ENCODE results near the gene POU4F3.

The POU4F3 gene

DNA sequence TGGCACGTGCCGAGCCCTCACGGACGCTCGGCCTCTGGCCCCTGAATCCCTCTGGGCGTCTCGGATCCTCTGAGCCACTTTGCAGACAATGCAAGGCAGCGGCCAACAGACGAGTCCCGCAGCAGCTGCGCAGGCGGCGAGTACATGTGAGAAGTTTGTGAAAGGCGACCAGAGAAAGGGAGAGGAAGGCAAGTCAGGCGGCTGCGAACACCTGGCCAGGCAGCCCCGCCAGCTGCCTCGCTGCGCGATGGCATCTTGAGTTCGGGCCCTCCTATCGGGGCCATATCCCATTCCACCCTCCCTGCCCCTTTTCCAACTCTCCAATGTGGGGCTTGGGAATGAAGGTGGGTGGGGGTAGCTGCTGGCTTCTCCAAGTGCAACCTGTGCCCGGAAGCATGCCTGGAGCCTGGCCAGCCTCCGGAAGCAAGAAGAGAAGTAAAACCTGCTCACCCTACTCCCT lies 4.5 kb upstream of the POU4F3 start:
- TF ChIP-seq, protein P1, sequence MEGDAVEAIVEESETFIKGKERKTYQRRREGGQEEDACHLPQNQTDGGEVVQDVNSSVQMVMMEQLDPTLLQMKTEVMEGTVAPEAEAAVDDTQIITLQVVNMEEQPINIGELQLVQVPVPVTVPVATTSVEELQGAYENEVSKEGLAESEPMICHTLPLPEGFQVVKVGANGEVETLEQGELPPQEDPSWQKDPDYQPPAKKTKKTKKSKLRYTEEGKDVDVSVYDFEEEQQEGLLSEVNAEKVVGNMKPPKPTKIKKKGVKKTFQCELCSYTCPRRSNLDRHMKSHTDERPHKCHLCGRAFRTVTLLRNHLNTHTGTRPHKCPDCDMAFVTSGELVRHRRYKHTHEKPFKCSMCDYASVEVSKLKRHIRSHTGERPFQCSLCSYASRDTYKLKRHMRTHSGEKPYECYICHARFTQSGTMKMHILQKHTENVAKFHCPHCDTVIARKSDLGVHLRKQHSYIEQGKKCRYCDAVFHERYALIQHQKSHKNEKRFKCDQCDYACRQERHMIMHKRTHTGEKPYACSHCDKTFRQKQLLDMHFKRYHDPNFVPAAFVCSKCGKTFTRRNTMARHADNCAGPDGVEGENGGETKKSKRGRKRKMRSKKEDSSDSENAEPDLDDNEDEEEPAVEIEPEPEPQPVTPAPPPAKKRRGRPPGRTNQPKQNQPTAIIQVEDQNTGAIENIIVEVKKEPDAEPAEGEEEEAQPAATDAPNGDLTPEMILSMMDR (IDR thresholded peaks at IDR 0.05; ENCODE audit: low read depth, low read length) = no peak
- Histone ChIP-seq H3K9me3 (ENCODE audit: severe bottlenecking) (no peaks in the 10 kb centered on the region), H3K4me3 (ENCODE audit: low read depth, low read length) (no peak overlapping the region), H3K36me3 (no peaks in the 10 kb centered on the region), H3K27ac (no peak overlapping the region), H3K27me3 (ENCODE audit: insufficient read depth, low read depth, severe bottlenecking) (peaks cover 24% of the 10 kb centered on the region)
- no peak for DNase-seq

DNA sequence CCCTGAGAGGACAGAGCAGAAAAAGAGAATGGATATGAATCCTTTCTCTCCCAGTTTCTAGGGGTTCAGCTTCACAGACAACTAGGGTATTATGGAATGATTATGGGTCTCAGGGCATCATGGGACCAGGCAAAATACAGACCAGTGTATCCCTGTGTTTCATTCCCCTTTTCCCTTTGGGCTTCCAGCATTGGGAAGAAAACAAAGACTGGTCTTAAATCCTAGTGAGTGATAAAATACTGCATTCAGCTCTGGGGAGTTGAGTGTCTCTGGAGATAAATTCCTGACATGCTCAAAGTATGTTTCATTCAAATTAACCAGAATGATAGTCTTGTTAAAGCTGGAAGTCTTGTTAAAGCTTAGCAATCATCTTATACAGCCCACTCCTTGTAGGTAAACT lies 2.4 kb upstream of the POU4F3 start:
- DNase-seq = no peak
- TF ChIP-seq, protein P1 (IDR thresholded peaks at IDR 0.05; ENCODE audit: low read depth, low read length) = no peak
- Histone ChIP-seq H3K4me3 (ENCODE audit: low read depth, low read length) (no peak overlapping the region), H3K27ac (no peak overlapping the region), H3K9me3 (ENCODE audit: severe bottlenecking) (no peaks in the 10 kb centered on the region), H3K36me3 (no peaks in the 10 kb centered on the region), H3K27me3 (ENCODE audit: insufficient read depth, low read depth, severe bottlenecking) (peaks cover 45% of the 10 kb centered on the region)

DNA sequence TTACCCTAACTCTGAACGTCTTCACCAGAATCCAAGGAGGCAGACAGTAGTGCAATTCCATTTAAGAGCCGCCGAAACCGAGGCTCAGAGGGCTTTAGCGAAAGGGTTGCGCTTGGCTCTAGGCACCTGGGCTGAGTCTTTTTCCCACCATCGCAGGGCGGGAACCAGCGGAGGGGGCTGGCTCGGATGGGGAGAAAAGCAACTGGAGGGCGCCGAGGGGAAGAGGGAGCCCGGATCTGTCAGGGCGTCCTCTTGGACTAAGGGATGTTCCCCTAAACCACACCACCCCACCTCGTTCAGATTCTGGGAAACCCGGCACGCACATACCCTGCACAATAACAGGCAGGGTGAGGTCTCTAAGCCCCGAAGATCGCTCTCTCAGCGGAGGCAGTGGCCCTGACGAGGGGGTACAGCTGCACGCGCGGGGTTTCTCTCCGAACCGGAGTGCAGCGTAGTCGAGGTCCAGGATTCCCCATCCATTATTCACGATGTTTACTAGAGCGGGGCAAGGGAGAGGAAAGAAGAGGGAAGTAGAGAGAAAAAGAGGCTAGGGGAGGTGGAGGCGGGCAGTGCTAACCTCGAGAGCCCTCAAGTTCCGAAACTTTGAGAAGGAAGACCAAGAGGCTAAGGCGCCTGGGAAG lies 1.3 kb upstream of the POU4F3 start:
- no peak overlapping the region for H3K4me3 ChIP-seq (ENCODE audit: low read depth, low read length)
- peaks cover 57% of the 10 kb centered on the region for H3K27me3 ChIP-seq (ENCODE audit: insufficient read depth, low read depth, severe bottlenecking)
- DNase-seq = no peak
- no peak overlapping the region for H3K27ac ChIP-seq
- no peaks in the 10 kb centered on the region for H3K36me3 ChIP-seq
- TF ChIP-seq, protein P1 (IDR thresholded peaks at IDR 0.05; ENCODE audit: low read depth, low read length) = no peak
- H3K9me3 ChIP-seq (ENCODE audit: severe bottlenecking) = no peaks in the 10 kb centered on the region

DNA sequence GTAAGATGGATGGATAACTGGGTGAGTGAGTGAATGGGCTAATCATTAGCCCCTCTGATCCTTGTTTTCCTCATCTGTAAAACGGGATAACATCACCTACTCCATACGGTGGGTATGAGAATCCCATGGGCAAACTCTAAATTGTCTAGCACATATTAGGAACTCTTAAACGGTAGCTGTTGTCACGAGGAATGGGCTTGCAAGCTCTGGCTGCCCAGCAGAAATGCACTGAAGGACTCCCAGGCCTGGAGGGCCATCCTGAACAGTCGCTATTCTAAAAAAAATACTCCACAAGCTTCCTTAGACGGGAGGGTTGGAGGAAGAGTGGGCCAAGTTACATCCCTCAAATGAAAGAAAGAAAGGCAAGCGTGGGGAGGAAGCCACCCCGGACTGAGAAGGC lies 711 bp upstream of the POU4F3 start:
- TF ChIP-seq, protein P1 (IDR thresholded peaks at IDR 0.05; ENCODE audit: low read depth, low read length) = no peak
- no peaks in the 10 kb centered on the region for H3K36me3 ChIP-seq
- peaks cover 62% of the 10 kb centered on the region for H3K27me3 ChIP-seq (ENCODE audit: insufficient read depth, low read depth, severe bottlenecking)
- H3K9me3 ChIP-seq (ENCODE audit: severe bottlenecking) = no peaks in the 10 kb centered on the region
- DNase-seq = no peak
- H3K4me3 ChIP-seq (ENCODE audit: low read depth, low read length) = no peak overlapping the region
- no peak overlapping the region for H3K27ac ChIP-seq

- no peaks in the 10 kb centered on the region for H3K36me3 ChIP-seq
- TF ChIP-seq, protein P1 (IDR thresholded peaks at IDR 0.05; ENCODE audit: low read depth, low read length) = no peak
- H3K27me3 ChIP-seq (ENCODE audit: insufficient read depth, low read depth, severe bottlenecking) = peaks cover 71% of the 10 kb centered on the region
- no peak overlapping the region for H3K27ac ChIP-seq
- H3K9me3 ChIP-seq (ENCODE audit: severe bottlenecking) = no peaks in the 10 kb centered on the region
- H3K4me3 ChIP-seq (ENCODE audit: low read depth, low read length) = peak overlapping the region; percentile 52
- peak; percentile 62 for DNase-seq
These were observed 1.1 kb downstream of the POU4F3 start for GRCh38 chr5:146339715-146340259.
